Glomerular visceral epithelial cell (primary cell): ENCODE data around the gene KDELR3.

Experiments
- DNase-seq: peaks from one replicate; pipeline ENCODE4 v3.0.0-alpha.2; 2016; ENCODE audit errors: extremely low spot score

The KDELR3 gene

GRCh38 chr22:38482662-38483308 lies 14.9 kb downstream of the KDELR3 start:
- DNase-seq: no peak

DNA sequence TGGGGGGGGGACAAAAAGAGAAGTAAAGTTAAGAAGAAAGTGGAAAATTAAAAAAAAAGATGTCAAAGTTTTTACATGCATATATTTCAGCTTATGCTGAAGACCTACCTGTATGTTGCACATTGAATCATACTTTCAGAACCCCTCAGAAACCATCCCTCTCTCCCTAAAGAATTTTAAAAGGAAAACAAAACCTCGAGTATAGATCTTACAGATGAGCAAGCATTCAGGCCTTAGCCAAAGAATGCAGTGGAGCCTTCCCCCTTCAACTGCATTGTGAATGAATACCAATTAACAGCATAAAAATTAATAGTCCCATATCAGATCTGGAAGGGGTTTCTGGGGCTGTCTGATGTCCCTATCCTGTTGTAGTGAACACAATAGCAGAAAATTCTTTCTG lies 16.3 kb downstream of the KDELR3 start:
- DNase-seq: no peak

GRCh38 chr22:38485783-38486182 lies 17.9 kb downstream of the KDELR3 start:
- no peak for DNase-seq

DNA sequence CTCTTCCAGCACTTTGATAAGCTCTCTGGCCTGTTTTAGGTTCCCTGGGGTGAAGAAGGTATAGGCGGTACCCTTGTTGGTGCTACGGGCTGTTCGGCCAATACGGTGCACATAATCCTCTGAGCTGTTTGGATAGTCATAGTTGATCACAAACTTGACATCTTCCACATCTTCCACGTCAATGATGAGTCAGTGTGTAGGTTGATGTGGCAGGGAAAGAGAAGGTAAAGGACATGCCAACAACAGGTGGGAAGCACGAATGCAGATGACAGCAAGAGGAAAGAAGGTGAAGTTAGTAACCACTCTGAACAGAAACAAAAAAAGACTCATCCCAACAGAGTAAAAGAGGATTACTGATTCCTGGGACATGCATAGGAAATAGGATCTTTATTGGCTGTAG lies 20.1 kb downstream of the KDELR3 start:
- DNase-seq: no peak

DNA sequence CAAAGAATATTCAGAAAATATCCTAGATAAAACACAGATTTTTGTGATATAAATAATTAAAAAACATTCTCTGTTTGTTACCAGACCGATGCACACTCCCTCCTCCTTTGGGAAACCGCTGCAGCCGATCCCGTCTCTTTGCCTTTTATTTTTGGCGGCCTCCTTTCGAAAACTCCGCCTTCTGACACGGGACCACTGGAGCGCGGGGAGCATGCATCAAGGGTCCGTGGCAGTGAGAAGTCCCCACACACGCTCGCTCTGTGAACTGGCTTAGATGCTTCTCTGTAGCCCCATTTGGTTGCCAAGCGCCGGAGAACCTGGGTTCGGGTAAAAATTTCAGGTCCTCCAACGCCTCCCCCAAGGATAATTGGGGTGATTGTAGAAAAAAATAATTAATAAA lies 21.2 kb downstream of the KDELR3 start:
- DNase-seq: no peak

DNA sequence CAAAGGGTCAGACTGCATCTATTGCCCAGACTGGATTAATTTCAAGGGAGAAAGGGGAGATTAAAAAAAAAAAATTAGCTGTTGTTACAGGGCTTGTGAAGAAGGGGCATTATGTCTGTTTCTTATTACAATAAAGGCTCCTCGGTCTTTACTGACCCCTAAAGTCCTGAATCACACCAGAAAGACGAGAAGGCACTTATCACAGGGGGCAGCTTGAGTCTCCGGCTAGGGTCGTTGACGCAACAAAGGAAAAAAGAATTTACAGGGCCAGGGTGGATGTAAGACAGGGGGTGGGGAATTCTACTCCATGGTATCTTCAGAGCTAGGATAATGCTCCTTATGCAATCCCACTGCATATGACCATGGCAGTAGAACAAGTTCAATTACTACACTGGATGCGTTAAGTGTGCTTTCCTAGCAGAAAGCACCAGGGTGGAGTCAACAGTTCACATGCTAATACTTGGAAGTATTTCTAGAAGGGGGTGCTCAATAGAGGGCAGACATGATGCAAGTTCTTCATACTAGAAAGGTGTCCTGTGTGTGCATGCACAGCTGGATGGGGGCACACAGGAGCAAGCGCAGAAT lies 21.8 kb downstream of the KDELR3 start:
- no peak for DNase-seq

DNA sequence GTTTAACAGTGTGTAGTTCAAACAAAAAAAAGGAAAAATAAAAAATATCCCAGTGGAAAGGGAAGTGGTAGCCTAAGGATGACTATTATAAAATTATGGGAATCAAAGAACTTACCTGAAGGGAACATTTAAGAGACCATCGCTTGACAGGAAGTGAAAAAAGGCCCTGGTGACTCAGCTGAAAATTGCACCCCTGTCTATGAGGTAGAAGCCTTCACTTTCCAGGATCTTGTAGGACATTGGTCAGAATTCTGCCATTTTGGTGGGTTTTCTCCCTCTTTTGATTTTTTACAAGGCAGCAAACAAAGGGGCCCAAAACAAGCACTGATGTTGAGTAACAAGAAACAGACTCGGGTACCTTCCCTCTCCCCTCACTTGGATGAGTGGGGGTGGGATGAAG lies 22.6 kb downstream of the KDELR3 start:
- no peak for DNase-seq

GRCh38 chr22:38490915-38491314 lies 23.0 kb downstream of the KDELR3 start:
- DNase-seq: peak; percentile 40

- DNase-seq: no peak
Observed at GRCh38 chr22:38491707-38492348, 23.9 kb downstream of the KDELR3 start.

GRCh38 chr22:38494498-38494897 lies 26.6 kb downstream of the KDELR3 start:
- DNase-seq: no peak

- no peak for DNase-seq
Observed at GRCh38 chr22:38494939-38495338, 27.0 kb downstream of the KDELR3 start.

DNA sequence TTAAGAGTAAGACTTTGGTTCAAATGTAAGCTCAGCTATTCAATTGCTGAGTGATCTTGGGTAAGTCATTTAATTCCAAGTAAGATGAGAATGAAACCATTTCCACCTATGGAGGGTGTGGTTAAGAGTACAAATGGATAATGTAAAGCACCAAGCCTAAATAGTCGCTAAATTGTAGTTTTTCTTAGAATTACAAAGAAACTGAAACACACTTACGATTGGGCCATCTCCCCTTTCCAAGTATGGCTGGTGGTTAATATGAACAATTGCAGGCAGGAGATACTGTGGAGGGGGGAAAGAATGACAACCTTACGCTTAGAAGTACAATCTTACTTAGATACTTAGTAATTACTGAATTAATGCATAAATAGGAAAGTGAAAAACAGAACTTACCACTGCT lies 30.0 kb downstream of the KDELR3 start:
- DNase-seq: no peak

DNA sequence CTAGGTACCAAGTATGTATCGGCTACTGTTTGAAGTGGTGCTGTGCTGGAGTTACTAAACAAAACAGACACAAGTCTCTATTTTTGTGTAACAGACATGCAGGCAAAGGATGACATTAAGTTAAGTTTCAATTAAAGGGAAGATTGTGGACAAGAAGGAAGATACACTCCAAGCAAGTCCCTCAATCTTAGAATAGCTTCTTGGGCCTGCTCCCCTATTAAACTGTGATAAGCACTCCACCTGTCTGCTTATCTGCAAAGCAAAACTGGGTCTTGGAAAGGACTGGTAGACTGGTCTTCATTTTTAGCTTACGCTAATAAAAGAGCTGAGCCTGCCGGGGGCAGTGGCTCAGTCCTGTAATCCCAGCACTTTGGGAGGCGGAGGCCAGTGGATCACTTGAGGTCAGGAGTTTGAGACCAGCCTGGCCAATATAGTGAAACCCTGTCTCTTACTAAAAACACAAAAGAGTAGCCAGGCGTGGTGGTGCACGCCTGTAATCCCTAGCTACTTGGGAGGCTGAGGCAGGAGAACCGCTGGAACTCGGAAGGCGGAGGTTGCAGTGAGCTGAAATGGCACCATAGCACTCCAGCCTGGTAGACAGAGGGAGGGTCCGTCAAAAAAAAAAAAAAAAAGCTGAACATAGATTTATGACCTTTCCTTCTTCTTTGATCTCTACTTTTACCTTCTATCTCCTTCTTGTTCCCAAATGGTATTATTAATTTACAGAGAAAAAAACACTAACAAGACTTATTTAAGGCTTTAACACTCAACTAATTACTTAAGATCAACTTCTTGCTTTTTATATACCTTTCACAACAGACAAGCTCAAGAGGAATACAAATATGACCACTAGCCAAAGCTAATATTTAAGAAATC lies 34.1 kb downstream of the KDELR3 start:
- DNase-seq: no peak

DNA sequence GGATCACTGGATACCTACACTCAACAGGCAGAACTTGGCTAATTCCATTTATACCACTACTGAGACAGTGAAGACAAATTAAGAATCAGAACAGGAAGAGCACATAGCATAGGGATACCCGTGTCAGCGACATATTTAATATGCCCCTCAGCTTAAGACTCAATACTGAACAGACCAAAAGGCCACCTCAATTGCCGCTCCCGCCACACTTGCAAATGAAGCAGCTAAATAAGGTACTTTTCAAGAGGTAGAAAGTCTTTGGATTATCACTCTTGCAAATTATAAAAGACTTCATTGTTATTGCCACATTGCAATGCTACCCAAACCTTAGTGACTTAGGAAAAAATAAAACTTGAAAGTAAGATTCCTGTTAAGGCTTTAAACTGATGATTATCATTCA lies 35.1 kb downstream of the KDELR3 start:
- DNase-seq: no peak

- peak; percentile 55 for DNase-seq
Observed at GRCh38 chr22:38504731-38505540, 37.0 kb downstream of the KDELR3 start.

- peak; percentile 42 for DNase-seq
Observed at GRCh38 chr22:38505541-38506117, 37.7 kb downstream of the KDELR3 start.

GRCh38 chr22:38506118-38506962 lies 38.4 kb downstream of the KDELR3 start, which contains the start of gene DDX17:
Gene DDX17, minus strand, starts transcription at chr22:38506311.
- DNase-seq: peak; percentile 92

- DNase-seq: no peak
Observed at GRCh38 chr22:38510416-38510970, 42.6 kb downstream of the KDELR3 start.

DNA sequence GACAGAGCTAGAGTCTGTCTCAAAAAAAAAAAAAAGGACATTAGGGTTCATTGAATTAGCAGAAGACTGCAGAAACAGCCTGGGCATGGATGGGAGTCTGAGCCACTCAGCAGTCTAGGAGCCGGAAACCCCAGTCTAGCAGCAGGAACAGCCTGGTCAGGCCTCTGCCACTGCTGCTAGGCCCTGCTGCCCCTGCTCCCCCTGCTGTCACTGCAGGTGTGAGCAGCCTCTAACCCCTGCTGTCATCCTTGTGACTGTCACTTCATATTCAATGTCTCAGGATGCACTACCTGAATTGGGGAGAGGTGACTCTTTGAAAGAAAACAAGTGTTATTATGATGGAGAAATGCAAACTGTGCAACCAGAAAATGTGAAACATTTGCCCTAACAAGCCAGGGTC lies 45.2 kb downstream of the KDELR3 start:
- no peak for DNase-seq

DNA sequence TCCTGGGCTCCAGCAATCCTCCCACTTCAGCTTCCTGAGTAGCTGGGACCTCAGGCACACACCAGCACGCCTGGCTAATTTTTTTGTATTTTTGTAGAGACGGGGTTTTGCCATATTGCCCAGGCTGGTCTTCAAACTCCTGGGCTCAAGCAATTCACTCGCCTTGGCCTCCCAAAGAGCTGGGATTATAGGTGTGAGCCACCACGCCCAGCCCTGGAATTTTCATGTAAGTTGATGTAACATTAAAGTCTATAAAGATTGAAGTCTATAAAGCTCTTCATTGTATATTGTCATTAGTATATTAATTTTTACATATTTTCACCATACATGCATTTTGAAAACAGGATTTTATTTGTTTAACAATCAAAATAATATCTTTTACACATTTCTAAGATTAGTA lies 50.7 kb downstream of the KDELR3 start:
- no peak for DNase-seq
